HUES64 (cell line): ENCODE data around the gene DST.

ENCODE experiments used
- H3K27ac ChIP-seq: 2 replicates; pipeline ENCODE4 v1.7.0; 2013; ENCODE audit warnings: low read depth, low read length, inconsistent platforms
- H3K27me3 ChIP-seq: 2 replicates; pipeline ENCODE4 v1.6.1; 2013; ENCODE audit warnings: mild to moderate bottlenecking, low read length; ENCODE audit not compliant: insufficient read depth
- H3K36me3 ChIP-seq: 2 replicates; pipeline ENCODE4 v1.6.1; 2013; ENCODE audit warnings: mild to moderate bottlenecking, low read length; ENCODE audit not compliant: insufficient read depth
- H3K4me1 ChIP-seq: 2 replicates; pipeline ENCODE4 v1.6.1; 2013; ENCODE audit warnings: mild to moderate bottlenecking, low read length, moderate library complexity; ENCODE audit not compliant: insufficient read depth
- H3K4me3 ChIP-seq: 2 replicates; pipeline ENCODE4 v1.5.1; 2013; ENCODE audit warnings: mild to moderate bottlenecking, low read length, moderate library complexity
- H3K9ac ChIP-seq: 2 replicates; pipeline ENCODE4 v1.6.1; 2013; ENCODE audit warnings: mild to moderate bottlenecking, low read depth, low read length
- H3K9me3 ChIP-seq: 2 replicates; pipeline ENCODE4 v1.6.1; 2013; ENCODE audit warnings: low read depth, low read length; ENCODE audit not compliant: insufficient read depth
- WGBS: fragments of 150-250, 120-280 bp; methylation state at CpG from one replicate; pipeline ENCODE4 v1.1.7; 2013; ENCODE audit warnings: missing lambda C conversion rate; 5-methylcytosine and 5-hydroxymethylcytosine counted together

The DST gene

DNA sequence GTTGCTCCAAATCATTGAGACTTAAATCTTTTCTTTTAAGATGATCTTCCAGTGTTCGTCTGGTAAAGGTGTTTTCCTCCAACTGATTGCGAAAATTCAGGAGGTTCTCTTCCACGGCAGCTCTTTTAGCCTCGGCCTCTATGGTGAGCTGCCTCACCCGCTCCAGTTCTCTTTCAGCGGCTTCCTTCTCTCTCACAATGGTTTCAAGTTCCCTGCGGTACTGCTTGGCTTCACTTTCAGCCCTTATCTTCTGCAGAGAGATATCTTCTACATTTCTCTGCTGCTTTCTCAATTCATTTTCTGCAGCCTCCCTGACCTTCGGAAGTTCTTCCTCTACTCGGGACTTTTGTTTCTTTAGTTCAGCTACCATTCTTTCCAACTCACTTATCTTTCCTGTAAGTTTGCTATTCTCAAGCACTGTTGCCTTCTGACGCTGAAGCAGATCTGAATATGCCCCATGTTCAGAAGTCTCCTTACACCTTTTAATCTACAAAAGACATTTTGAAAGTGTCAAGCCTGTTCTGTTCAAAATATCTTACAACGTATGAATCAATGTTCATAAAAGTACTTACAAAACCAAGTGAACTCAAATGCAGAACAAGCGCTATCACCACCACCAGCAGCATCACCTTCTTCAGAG is 22.3 kb downstream of the DST start:
- H3K27me3 ChIP-seq = no peaks in the 10 kb centered on the region
- H3K36me3 ChIP-seq = peaks cover 96% of the 10 kb centered on the region
- H3K9me3 ChIP-seq = no peaks in the 10 kb centered on the region
- peaks cover 5% of the 10 kb centered on the region; the same call in 1 of the 2 replicates for H3K4me1 ChIP-seq
- no peak overlapping the region for H3K27ac ChIP-seq
- WGBS = 95% methylated on average over 12 of the region's 12 CpGs
- no peak overlapping the region for H3K9ac ChIP-seq
- no peak overlapping the region for H3K4me3 ChIP-seq

DNA sequence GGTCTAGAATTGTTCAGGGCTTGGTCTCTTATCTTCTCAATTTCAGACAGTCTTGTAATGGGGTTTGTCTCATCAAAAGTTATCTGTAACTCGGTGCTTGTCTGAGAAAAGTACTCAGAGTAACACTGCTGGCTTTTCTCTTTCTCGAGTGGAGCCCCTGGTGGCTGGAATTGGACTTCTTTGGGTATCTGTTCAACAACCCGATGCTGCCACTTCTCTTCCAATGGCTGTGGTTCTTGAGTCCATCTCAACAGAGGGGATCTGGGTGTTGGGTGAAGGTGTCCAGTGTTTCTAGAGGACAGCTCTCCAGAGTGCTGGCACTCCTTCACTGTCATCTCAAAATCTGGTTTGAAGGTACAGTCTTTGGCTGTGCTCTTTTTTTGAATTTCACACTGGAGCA is 24.6 kb downstream of the DST start:
- Histone ChIP-seq H3K9ac (no peak overlapping the region), H3K27me3 (no peaks in the 10 kb centered on the region), H3K27ac (no peak overlapping the region), H3K9me3 (no peaks in the 10 kb centered on the region), H3K36me3 (peaks cover 87% of the 10 kb centered on the region), H3K4me3 (no peak overlapping the region), H3K4me1 (peaks cover 15% of the 10 kb centered on the region)
- WGBS = 93% methylated on average over 3 of the region's 3 CpGs

DNA sequence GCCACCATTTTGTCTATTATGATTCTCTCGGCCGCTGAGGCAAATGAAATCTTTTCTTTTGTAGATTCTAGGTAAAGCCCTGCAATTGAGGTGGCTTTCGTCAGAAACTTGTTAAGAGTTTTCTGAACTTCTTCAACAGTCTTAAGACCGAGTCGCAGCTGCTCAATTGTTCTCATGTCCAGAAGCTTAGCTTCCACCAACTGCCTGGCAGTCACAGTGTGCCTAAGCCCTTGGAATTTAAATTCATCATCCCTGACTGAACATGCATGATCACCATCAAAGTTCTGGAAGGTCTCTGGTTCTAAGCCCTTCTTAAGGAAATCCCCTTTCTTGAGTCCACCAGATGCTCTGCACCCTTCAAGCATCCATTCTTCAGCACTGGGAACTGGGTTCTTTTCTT is 25.7 kb downstream of the DST start:
- Histone ChIP-seq H3K9me3 (no peaks in the 10 kb centered on the region), H3K4me3 (no peak overlapping the region), H3K4me1 (peaks cover 15% of the 10 kb centered on the region), H3K9ac (no peak overlapping the region), H3K36me3 (peaks cover 80% of the 10 kb centered on the region), H3K27me3 (no peaks in the 10 kb centered on the region), H3K27ac (no peak overlapping the region)
- WGBS = 91% methylated on average over 5 of the region's 5 CpGs

DNA sequence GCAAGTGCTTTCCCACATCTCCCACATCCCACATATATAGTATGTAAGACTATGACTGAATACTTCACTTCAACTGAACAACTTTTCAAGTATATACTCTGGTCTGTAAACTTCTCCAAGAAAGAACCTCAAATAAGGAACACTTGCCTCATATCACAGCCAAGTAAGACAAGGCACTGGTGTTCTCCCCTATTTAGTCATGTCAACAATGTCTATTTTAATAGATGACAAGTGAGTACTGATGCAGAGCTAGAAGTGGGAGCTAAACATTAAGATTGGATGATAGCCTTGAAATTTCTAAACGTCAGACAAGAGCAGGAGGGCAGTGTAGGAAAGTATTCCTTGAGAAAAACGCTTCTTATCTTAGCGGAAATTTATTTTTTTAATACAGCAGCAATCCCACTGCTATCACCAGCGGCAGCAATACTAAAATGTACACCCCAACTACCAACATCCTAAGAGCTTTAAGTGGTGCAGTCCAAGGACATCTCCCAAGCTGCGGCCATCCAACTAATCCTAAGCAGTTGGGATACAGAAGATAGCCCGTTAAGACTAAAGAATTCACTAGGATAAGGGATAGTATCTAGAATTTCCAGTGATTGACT is 29.3 kb downstream of the DST start:
- H3K9ac ChIP-seq = no peak overlapping the region
- WGBS = 97% methylated on average over 6 of the region's 6 CpGs
- no peaks in the 10 kb centered on the region for H3K27me3 ChIP-seq
- H3K9me3 ChIP-seq = no peaks in the 10 kb centered on the region
- H3K27ac ChIP-seq = no peak overlapping the region
- H3K4me1 ChIP-seq = peaks cover 15% of the 10 kb centered on the region
- H3K36me3 ChIP-seq = peaks cover 71% of the 10 kb centered on the region
- no peak overlapping the region for H3K4me3 ChIP-seq

DNA sequence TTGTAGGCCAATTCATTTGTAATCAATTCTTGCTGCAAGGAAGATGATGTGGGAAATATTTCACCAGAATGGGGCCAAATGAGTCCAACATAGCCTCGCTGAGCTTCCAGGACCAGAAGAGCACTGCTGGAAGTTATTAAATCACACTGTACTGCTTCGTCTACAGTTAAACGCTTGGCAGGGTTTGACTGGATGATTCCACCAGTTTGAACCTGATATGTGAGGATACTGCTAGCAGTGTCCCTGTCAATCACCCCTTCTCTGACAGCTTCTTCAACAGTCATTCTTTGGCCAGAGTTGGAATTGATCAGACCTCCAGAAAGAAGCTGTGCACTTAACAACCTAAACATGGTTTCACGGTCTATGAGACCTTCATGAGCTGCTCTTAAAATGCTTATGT is 34.4 kb downstream of the DST start:
- peaks cover 70% of the 10 kb centered on the region for H3K36me3 ChIP-seq
- H3K27ac ChIP-seq = no peak overlapping the region
- H3K27me3 ChIP-seq = no peaks in the 10 kb centered on the region
- no peak overlapping the region for H3K4me3 ChIP-seq
- no peaks in the 10 kb centered on the region for H3K4me1 ChIP-seq
- WGBS = 93% methylated on average over 4 of the region's 4 CpGs
- no peak overlapping the region for H3K9ac ChIP-seq
- peaks cover 6% of the 10 kb centered on the region; the same call in 1 of the 2 replicates for H3K9me3 ChIP-seq

DNA sequence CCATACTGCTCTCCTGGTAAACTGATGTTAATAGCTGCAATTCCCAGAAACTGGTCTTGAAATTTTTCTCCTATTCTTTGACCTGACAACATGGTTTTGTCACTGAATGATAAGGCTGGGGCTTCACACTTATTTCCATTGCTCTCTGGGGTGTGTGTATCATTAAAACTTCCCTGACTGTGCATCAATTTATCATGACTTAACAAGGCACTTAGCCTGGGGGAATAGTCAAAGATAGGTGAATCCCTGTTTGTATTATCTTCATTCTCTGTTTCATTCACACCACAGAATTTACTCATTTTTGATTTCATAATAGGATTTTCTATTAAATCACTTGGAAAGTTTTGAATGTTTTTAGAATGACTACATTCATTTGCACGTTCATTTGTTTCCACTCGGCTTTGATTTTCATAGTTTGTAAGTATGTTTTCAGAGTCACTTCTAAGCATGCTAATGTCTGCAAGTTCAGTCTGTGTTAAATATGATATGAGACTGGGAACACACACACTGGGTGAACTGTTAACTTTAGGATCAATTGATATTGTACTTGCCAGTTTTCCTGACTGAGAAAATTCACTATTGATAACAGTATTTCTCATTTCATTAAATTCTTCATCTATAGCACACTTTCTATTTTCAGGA is 35.5 kb downstream of the DST start:
- no peaks in the 10 kb centered on the region for H3K4me1 ChIP-seq
- no peak overlapping the region for H3K4me3 ChIP-seq
- H3K36me3 ChIP-seq = peaks cover 81% of the 10 kb centered on the region
- 94% methylated on average over 2 of the region's 2 CpGs for WGBS
- H3K27ac ChIP-seq = no peak overlapping the region
- no peak overlapping the region for H3K9ac ChIP-seq
- peaks cover 6% of the 10 kb centered on the region; the same call in 1 of the 2 replicates for H3K9me3 ChIP-seq
- no peaks in the 10 kb centered on the region for H3K27me3 ChIP-seq

DNA sequence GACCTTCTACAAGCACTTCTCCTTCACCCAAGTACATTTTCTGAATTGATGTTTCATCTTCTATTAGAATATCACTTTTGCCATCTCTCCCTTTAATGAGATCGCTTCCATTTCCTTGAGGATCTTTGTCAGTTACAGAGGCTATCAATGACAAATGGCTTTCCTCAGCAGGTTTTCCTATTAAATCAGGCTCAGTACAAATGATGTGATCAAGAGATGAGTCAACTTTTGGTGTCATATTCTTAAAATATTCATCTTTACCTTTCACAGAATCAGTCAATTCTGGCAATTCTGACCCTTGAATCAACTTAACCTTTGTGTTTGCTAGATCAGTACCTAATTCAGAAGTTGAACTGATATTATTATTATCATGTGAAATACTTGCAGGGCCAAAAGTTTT is 37.3 kb downstream of the DST start:
- H3K4me3 ChIP-seq = no peak overlapping the region
- H3K9me3 ChIP-seq = peaks cover 6% of the 10 kb centered on the region; the same call in 1 of the 2 replicates
- H3K4me1 ChIP-seq = no peaks in the 10 kb centered on the region
- H3K27me3 ChIP-seq = no peaks in the 10 kb centered on the region
- WGBS = 94% methylated on average over 1 of the region's 1 CpG
- H3K36me3 ChIP-seq = peaks cover 93% of the 10 kb centered on the region
- H3K27ac ChIP-seq = no peak overlapping the region
- H3K9ac ChIP-seq = no peak overlapping the region

DNA sequence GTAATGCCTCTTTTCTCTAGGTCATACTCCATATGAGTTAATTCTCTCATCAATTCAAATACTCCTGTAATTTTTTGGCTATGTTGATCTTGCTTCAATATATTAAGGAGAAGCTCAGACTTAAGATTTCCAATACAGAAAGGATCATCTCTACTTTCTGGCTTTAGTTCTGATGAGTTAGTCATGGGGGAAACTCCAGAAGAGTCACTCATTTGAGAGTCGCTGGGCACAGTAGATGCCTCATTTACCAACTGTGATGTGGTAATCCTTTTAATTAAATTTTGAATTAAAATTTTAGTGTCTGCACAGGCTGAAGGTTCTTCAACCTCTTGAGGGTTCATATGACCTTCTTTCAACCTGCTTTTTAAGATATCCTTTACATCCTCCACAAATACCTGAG is 38.5 kb downstream of the DST start:
- no peak overlapping the region for H3K4me3 ChIP-seq
- no peaks in the 10 kb centered on the region for H3K4me1 ChIP-seq
- H3K9me3 ChIP-seq = peaks cover 6% of the 10 kb centered on the region; the same call in 1 of the 2 replicates
- WGBS = 92% methylated on average over 1 of the region's 1 CpG
- no peak overlapping the region for H3K9ac ChIP-seq
- H3K36me3 ChIP-seq = peaks cover 93% of the 10 kb centered on the region
- H3K27me3 ChIP-seq = no peaks in the 10 kb centered on the region
- no peak overlapping the region for H3K27ac ChIP-seq

DNA sequence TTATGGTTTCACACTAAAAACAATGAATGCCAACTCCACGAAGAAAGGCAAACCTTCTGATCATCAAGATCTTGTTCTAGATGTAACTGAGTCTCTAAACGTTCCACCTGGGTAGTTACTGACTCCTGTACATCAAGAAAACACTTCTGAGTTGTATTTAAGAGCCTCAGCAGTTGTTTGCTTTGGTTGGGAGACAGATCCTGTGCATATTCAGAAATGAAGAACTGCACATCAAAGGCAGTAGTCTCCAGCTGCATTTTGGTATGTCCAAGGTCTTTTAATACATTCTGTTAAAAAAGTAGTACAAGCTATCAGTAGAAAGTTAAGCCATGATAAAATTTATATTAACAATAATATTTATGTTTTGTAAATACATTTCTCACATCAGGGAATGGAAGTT is 41.3 kb downstream of the DST start:
- H3K4me1 ChIP-seq = no peaks in the 10 kb centered on the region
- no peak overlapping the region for H3K9ac ChIP-seq
- no peak overlapping the region for H3K27ac ChIP-seq
- no peaks in the 10 kb centered on the region for H3K9me3 ChIP-seq
- H3K4me3 ChIP-seq = no peak overlapping the region
- 83% methylated on average over 2 of the region's 2 CpGs for WGBS
- no peaks in the 10 kb centered on the region for H3K27me3 ChIP-seq
- H3K36me3 ChIP-seq = peaks cover 94% of the 10 kb centered on the region

DNA sequence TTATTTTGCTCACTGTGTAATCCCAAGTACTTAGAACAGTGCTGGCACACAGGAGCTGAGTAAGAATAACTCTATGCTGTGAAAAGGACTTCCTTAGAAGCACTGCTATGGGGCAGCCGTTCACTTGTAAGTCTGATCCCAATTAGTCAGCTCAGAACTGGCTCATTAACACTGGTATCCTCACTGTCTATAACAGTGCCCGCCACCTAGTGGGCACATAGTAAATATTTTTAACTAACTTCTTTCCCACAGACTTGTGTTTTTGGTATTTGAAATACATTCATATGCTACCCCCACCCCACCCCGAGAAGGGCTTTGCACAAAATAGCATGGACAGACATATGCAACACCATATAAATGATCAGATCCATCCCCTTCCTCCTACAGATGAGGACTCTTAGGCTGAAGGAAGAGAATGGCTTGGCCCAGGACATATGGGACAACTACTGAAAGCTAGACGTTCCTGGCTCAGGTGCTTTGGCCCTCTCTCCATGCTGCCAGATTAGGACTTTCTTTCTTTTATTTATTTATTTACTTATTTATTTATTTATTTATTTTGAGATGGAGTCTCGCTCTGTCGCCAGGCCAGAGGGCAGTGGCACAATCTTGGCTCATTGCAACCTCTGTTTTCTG is 47.1 kb downstream of the DST start:
- 84% methylated on average over 5 of the region's 6 CpGs for WGBS
- peaks cover 92% of the 10 kb centered on the region for H3K36me3 ChIP-seq
- H3K27ac ChIP-seq = no peak overlapping the region
- H3K4me1 ChIP-seq = no peaks in the 10 kb centered on the region
- no peak overlapping the region for H3K4me3 ChIP-seq
- no peaks in the 10 kb centered on the region for H3K27me3 ChIP-seq
- H3K9me3 ChIP-seq = no peaks in the 10 kb centered on the region
- H3K9ac ChIP-seq = no peak overlapping the region

DNA sequence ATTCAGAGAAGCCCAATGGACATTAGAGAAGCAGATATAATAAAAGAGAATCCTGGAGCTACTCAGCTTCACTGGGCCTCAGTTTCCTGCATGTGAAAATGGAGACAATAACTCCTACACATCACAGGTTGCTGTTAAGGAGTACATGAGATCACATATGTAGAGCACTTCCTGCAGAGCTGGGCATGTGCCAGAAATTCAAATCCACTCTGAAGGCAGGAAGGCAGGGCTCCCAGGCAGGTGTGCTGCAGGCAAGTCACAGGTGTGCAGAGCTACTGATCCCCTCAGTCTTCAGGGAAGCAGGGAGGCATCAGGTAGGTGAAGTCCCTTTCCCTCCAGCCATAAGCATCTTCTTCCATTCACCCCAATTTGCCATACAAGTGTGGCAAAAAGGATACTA is 48.0 kb downstream of the DST start:
- Histone ChIP-seq H3K27ac (no peak overlapping the region), H3K9ac (no peak overlapping the region), H3K4me1 (no peaks in the 10 kb centered on the region), H3K4me3 (no peak overlapping the region), H3K9me3 (no peaks in the 10 kb centered on the region), H3K36me3 (peaks cover 92% of the 10 kb centered on the region), H3K27me3 (no peaks in the 10 kb centered on the region)
